ENCODE results near the gene USP11. TPM values are rescaled to one million over a fixed set of nuclear protein-coding genes. Genes with fewer than 3 reads are reported as not detected.

Gene USP11
- polyA plus RNA-seq, 1 donor (not counting 4 experiments of a cell fraction or from before 2014, with no cell fraction given) = 6.3 TPM

- no peak for FAIRE-seq
- TF ChIP-seq EZH2 (IDR thresholded peaks at IDR 0.05; ENCODE audit: low read length) = no peak
- TF ChIP-seq, protein P1, sequence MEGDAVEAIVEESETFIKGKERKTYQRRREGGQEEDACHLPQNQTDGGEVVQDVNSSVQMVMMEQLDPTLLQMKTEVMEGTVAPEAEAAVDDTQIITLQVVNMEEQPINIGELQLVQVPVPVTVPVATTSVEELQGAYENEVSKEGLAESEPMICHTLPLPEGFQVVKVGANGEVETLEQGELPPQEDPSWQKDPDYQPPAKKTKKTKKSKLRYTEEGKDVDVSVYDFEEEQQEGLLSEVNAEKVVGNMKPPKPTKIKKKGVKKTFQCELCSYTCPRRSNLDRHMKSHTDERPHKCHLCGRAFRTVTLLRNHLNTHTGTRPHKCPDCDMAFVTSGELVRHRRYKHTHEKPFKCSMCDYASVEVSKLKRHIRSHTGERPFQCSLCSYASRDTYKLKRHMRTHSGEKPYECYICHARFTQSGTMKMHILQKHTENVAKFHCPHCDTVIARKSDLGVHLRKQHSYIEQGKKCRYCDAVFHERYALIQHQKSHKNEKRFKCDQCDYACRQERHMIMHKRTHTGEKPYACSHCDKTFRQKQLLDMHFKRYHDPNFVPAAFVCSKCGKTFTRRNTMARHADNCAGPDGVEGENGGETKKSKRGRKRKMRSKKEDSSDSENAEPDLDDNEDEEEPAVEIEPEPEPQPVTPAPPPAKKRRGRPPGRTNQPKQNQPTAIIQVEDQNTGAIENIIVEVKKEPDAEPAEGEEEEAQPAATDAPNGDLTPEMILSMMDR (optimal IDR thresholded peaks at IDR 0.05 in 1 of 3, IDR thresholded peaks at IDR 0.05 in 1 of 3, conservative IDR thresholded peaks at IDR 0.05 in 1 of 3; ENCODE audit: extremely low read depth in 1 of 3, insufficient read depth in 2 of 3, low read length in 3 of 3) = no peak
- dilution Hi-C loops (cut with MboI; ENCODE audit: extremely low pct_ligation_motif_present, low sequenced_read_pairs) = no loop called here
- H3K4me1 ChIP-seq (ENCODE audit: control insufficient read depth, extremely low read depth, insufficient read depth, low read length) = no peaks in the 10 kb centered on the region
- H3K4me3 ChIP-seq (ENCODE audit: control insufficient read depth in 2 of 3, extremely low read depth in 1 of 3, insufficient read depth in 2 of 3, low read depth in 1 of 3, low read length in 3 of 3) = no peak overlapping the region
- DNase-seq (ENCODE audit: low read depth, low spot score) = no peak
- no peaks in the 10 kb centered on the region for H4K20me1 ChIP-seq (ENCODE audit: control insufficient read depth, extremely low read depth, insufficient read depth, low read length)
- no peak overlapping the region for H3K4me2 ChIP-seq (ENCODE audit: control insufficient read depth, extremely low read depth, insufficient read depth, low read depth, low read length)
- no peak overlapping the region for H2AFZ ChIP-seq (ENCODE audit: control insufficient read depth, low read length)
- H3K9me1 ChIP-seq (ENCODE audit: control insufficient read depth, extremely low read depth, insufficient read depth, low read length) = no peaks in the 10 kb centered on the region
- H3K9ac ChIP-seq (ENCODE audit: control insufficient read depth, extremely low read depth, insufficient read depth, low read length) = no peak overlapping the region
- no peaks in the 10 kb centered on the region for H3K9me3 ChIP-seq (ENCODE audit: control insufficient read depth, low read depth, low read length)
- no peak overlapping the region for H3K27ac ChIP-seq (ENCODE audit: control insufficient read depth, insufficient read depth, low read length)
- peaks cover 3% of the 10 kb centered on the region for H3K79me2 ChIP-seq (ENCODE audit: control insufficient read depth, insufficient read depth, low read length)
- no peaks in the 10 kb centered on the region for H3K27me3 ChIP-seq (ENCODE audit: control insufficient read depth, extremely low read depth, insufficient read depth, low read length)
- H3K36me3 ChIP-seq (ENCODE audit: control insufficient read depth in 2 of 2, extremely low read depth in 1 of 2, insufficient read depth in 2 of 2, low read length in 2 of 2) = no peaks in the 10 kb centered on the region
These were observed 7.8 kb downstream of the USP11 start for GRCh38 chrX:47240619-47241018.

GRCh38 chrX:47241201-47242011 lies 8.6 kb downstream of the USP11 start:
- no peak for FAIRE-seq
- TF ChIP-seq, protein P1 (optimal IDR thresholded peaks at IDR 0.05 in 1 of 3, IDR thresholded peaks at IDR 0.05 in 1 of 3, conservative IDR thresholded peaks at IDR 0.05 in 1 of 3; ENCODE audit: extremely low read depth in 1 of 3, insufficient read depth in 2 of 3, low read length in 3 of 3) = no peak
- no peak for TF ChIP-seq EZH2 (IDR thresholded peaks at IDR 0.05; ENCODE audit: low read length)
- no peaks in the 10 kb centered on the region for H3K79me2 ChIP-seq (ENCODE audit: control insufficient read depth, insufficient read depth, low read length)
- H3K9me1 ChIP-seq (ENCODE audit: control insufficient read depth, extremely low read depth, insufficient read depth, low read length) = no peaks in the 10 kb centered on the region
- DNase-seq (ENCODE audit: low read depth, low spot score) = no peak
- dilution Hi-C loops (cut with MboI; ENCODE audit: extremely low pct_ligation_motif_present, low sequenced_read_pairs) = no loop called here
- no peak overlapping the region for H3K9ac ChIP-seq (ENCODE audit: control insufficient read depth, extremely low read depth, insufficient read depth, low read length)
- no peak overlapping the region for H3K27ac ChIP-seq (ENCODE audit: control insufficient read depth, insufficient read depth, low read length)
- H3K4me3 ChIP-seq (ENCODE audit: control insufficient read depth in 2 of 3, extremely low read depth in 1 of 3, insufficient read depth in 2 of 3, low read depth in 1 of 3, low read length in 3 of 3) = no peak overlapping the region
- H3K27me3 ChIP-seq (ENCODE audit: control insufficient read depth, extremely low read depth, insufficient read depth, low read length) = no peaks in the 10 kb centered on the region
- H3K4me1 ChIP-seq (ENCODE audit: control insufficient read depth, extremely low read depth, insufficient read depth, low read length) = no peaks in the 10 kb centered on the region
- H2AFZ ChIP-seq (ENCODE audit: control insufficient read depth, low read length) = no peak overlapping the region
- no peak overlapping the region for H3K4me2 ChIP-seq (ENCODE audit: control insufficient read depth, extremely low read depth, insufficient read depth, low read depth, low read length)
- H4K20me1 ChIP-seq (ENCODE audit: control insufficient read depth, extremely low read depth, insufficient read depth, low read length) = no peaks in the 10 kb centered on the region
- no peaks in the 10 kb centered on the region for H3K36me3 ChIP-seq (ENCODE audit: control insufficient read depth in 2 of 2, extremely low read depth in 1 of 2, insufficient read depth in 2 of 2, low read length in 2 of 2)
- H3K9me3 ChIP-seq (ENCODE audit: control insufficient read depth, low read depth, low read length) = no peaks in the 10 kb centered on the region
